Right lobe of liver (tissue), 4 donors: Measurements from ENCODE around the gene USP22.

Source experiments
- CTCF ChIP-seq, 4 donors: fragments of 200-600 bp in 3 of 4; fragments of 450-650 bp in 1 of 4; IDR thresholded peaks; one replicate each; pipeline versions ENCODE4 v1.5.1 to v1.8.0; 2016 to 2022; ENCODE audit warnings: antibody characterized with exemption in 4 of 4, mild to moderate bottlenecking in 2 of 4
- POLR2A ChIP-seq: fragments of 450-650 bp; IDR thresholded peaks from one replicate; pipeline ENCODE4 v1.6.1; 2017; ENCODE audit warnings: antibody characterized with exemption, mild to moderate bottlenecking
- donor health status: DM: no; HTN: no; CAD: no.
- donor health status: DM: no; HTN: no; CAD: no.
- donor health status: DM: no; HTN: yes; CAD: no.

- TF ChIP-seq CTCF (IDR thresholded peaks at IDR 0.05): no peak
- TF ChIP-seq POLR2A: no peak
These were observed 28.8 kb downstream of the USP22 start for GRCh38 chr17:21013983-21014382.
